GM15510 (cell line): ENCODE data around the gene IPO4.

Source experiments
- POLR2A ChIP-seq: IDR thresholded peaks from 3 replicates; pipeline ENCODE4 v1.6.1; 2011; ENCODE audit warnings: borderline replicate concordance; ENCODE audit not compliant: insufficient read length; ENCODE audit errors: extremely low read depth

Gene IPO4

DNA sequence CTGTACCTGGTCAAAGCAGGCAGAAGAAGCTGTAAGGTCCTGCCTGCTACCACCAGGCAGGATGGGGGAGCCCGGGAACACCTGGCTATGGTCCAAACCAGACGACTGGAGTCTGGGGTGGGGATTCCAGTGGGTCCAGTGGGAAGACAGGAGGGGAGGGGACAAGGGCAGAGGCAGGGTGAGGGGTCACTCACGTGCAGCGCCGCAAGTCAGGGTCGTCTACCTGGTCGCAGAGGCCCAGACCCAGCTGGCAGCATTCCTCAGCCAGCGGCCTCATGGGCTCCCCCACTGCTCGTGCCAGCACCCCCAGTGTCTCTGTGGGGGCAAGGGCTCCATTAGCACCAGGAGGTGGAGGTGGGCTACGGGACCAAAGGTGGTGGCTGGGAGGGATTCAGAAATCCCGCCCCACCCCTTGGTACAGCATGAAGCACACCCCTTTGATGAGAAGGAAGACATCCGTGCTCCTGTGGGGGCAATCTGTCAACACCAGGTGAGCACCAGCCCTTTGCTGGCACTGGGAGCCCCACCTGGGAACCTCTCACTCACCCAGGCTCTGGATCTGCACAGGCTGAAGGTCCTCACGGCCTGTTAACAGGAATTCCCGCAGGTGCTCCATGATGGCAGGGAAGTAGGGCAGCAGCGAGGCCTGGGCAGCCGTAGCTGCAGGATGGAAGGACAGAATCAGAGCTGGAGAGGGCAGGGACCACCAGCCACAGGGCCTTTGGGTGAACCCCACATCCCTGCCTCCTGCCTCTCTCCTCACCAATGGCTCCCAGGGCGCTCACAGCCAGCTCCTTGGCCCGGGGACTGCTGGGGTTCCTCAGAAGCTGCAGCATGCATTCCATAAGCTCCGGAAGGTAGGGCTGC is 4.3 kb downstream of the IPO4 start:
- TF ChIP-seq POLR2A = no peak

- peak; percentile 2 for TF ChIP-seq POLR2A
Measured at GRCh38 chr14:24183014-24183481, 5.6 kb downstream of the IPO4 start.

GRCh38 chr14:24182110-24182882 is 6.3 kb downstream of the IPO4 start:
- TF ChIP-seq POLR2A = peak; percentile 10

GRCh38 chr14:24181371-24182077 is 7.1 kb downstream of the IPO4 start:
- no peak for TF ChIP-seq POLR2A

DNA sequence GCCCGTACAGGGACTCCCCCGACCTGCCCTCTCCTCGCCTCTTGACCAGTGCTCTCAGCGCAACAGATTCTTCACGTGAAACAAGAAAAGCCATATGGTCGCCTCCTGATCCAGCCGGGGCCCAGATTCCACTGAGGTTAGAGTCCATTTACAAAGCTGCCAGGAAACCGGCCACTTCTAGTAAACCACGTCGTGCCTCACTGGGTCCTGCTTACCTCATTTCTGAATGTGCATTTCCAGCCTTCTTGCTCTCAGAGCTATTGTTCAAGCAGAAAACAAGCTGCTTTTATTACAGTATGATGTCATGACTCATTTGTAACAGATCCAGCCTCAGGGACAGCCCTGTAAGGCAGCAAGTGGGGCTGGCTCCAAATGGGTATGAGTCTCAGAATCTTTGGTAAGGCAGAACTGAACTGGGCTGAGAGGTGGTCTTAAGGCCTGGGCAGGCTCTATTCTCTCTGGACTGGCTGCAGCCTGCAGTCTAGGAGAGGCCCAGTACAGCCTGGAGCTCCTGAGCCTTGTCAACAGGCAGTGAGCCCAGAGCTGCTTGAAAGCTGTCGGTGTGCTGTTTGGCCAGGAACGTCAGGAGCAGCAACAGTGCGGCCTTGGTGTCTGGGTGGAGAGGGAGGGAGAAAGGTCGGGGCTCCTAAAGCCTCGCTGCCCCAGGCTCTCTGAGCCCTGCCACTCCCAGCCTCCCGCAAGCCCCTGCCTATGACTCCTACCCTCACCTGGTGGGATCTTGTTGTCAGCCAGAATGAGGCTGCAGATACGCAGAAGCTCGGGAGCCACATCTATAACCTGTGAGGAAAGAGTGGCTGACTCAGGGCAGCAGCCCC is 8.4 kb downstream of the IPO4 start:
- no peak for TF ChIP-seq POLR2A

DNA sequence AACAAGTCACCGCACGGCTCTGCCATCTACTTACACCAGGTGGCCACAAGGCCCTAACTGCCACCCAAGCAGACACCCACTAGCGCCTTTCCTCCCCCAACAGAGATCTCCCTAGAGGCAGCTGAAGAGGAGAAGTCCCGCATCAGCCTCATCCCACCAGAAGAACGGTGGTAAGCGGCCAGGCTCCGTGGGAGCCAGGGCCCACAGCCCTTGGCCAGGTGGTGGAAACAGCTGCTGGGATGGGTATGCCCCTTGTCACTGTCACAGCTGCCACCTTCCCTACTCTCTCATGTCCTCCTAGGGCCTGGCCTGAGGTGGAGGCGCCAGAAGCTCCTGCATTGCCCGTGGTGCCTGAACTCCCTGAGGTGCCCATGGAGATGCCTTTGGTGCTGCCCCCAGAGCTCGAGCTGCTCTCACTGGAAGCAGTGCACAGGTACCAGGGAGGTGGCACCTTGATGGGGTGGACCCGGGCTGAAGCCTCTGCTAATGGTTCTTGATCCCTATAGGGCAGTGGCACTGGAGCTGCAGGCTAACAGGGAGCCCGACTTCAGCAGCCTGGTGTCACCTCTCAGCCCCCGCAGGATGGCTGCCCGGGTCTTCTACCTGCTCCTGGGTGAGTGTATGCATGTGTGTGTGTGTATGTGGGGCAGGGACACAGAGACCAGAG is 9.2 kb downstream of the IPO4 start:
- no peak for TF ChIP-seq POLR2A

GRCh38 chr14:24178399-24179178 is 10.0 kb downstream of the IPO4 start:
- TF ChIP-seq POLR2A = peak; percentile 12

- TF ChIP-seq POLR2A = no peak
Measured at GRCh38 chr14:24177891-24178290, 10.7 kb downstream of the IPO4 start.

- no peak for TF ChIP-seq POLR2A
Measured at GRCh38 chr14:24177041-24177825, 11.4 kb downstream of the IPO4 start.

GRCh38 chr14:24176599-24176998 is 12.0 kb downstream of the IPO4 start:
- no peak for TF ChIP-seq POLR2A

DNA sequence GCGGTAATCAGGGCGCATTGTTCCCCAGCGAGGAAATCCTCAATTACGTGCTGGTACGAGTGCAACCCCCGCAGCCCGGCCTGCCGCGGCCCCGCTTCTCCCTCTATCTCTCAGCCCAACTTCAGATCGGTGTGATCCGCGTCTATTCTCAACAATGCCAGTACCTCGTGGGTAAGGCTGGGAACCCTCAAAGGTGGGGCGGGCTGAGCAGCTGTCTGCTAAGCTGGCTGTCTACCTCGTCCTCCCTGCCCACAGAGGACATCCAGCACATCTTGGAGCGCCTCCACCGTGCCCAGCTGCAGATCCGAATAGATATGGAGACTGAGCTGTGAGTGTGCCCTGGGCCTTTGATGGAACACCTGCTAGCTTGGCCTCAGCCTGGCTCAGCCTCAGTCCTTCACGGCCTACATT is 15.7 kb downstream of the IPO4 start:
- TF ChIP-seq POLR2A = no peak

DNA sequence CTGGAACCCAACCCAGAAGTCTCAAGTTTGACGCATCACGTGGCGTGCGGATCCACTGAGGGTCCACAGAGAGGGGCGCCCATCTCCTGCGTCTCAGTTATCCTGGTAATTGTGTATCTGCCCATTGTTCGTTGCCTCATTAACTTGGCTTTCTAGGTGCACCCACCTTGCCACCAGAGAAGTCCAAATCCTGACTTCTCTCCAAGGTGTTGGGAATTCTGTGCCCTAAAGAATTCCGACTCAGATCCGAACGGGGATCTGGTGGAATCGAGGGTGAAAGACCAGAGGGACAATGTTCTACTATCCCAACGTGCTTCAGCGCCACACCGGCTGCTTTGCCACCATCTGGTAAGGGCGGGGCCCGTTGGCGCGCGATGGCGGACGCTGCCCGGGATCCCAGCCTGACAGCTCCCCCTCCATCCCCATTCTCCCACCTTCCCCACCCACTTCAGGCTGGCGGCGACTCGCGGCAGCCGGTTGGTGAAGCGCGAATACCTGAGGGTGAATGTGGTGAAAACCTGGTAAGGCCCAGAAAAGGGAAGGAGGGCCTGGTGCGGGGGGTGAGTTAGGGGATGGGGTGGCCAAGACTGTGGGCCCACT is 16.3 kb downstream of the IPO4 start:
- no peak for TF ChIP-seq POLR2A
